ENCODE measurements around the gene NHLH1. TPM values are rescaled to one million over a fixed set of nuclear protein-coding genes. Genes with fewer than 3 reads are reported as not detected.

Gene NHLH1
- total and polyA plus RNA-seq, 2 donors, result 0.05 TPM; not detected in 1

DNA sequence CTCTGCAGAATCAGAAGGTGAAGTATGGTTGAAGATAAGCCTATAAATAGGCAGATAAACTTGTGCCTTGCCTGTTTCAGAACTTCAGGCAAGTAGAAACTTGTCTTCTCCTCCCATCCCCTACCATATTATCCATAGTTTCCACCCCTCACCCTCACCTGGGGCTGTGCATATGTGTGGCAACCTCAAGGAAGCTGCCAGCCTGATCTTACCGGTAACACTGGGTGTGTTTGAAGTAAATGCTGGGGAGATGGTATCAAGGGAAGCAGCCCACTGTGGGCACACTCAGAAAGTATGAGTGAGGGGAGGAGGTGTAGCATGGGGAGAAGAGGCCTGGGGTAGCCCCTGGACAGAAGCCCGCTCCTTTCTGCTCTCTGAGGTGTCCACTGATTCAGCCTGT is 48.0 kb downstream of the NHLH1 start:
- 94% methylated on average over 2 of the region's 2 CpGs for WGBS
- Histone ChIP-seq H3K4me1 (ENCODE audit: insufficient read depth) (no peaks in the 10 kb centered on the region), H3K4me3 (ENCODE audit: low read depth, low read length) (no peak overlapping the region), H3K27ac (ENCODE audit: low read depth) (no peak overlapping the region), H3K36me3 (ENCODE audit: insufficient read depth) (no peaks in the 10 kb centered on the region)
- no peak for DNase-seq (ENCODE audit: extremely low spot score)

DNA sequence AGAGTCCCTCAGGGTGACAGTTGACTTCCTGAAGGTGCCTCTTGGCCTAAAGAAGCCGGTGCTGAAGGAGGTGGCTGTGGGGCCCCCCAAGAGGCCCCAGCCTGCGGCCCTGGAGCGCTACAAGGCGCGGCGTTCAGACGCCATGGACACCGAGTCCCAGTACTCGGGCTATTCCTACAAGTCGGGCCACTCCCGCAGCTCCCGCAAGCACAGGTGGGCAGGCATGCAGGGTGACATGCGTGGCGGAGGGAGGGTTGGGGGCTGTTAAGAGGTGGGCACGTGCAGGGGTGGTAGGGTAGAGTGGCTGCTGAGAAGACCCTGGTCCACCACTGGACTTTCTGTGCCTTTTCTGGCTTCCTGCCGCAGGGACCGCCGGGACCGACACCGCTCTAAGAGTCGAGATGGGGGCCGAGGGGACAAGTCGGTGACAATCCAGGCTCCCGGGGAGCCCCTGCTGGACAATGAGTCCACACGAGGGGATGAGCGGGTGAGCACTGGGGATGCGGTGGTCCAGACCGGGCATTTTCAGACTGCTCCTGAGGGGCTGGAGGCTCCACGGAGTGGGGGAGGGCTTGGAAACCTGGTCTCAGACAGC is 48.9 kb downstream of the NHLH1 start:
- DNase-seq (ENCODE audit: extremely low spot score), result no peak
- Histone ChIP-seq H3K36me3 (ENCODE audit: insufficient read depth) (no peaks in the 10 kb centered on the region), H3K27ac (ENCODE audit: low read depth) (no peak overlapping the region), H3K4me1 (ENCODE audit: insufficient read depth) (no peaks in the 10 kb centered on the region), H3K4me3 (ENCODE audit: low read depth, low read length) (no peak overlapping the region)
- 94% methylated on average over 29 of the region's 29 CpGs for WGBS

DNA sequence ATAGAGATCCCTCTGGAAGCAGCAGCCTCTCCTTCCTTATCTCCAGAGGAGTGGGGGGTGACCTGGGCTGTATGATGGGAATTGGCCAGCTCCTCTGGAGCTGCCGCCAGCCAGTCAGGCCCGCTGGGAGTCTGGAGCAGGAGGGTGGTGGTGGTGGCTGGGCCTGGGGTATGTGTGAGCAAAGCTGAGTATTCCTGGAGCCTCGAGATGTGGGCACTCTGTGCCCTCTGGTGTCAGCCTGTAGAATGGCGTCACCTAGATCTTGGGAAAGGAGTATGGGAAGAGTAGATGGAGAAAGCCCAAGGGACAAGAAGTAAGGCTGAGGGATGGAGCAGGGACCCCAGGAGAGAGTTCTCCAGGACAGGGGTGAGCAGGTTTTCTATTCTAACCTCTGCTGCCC is 49.5 kb downstream of the NHLH1 start:
- no peak for DNase-seq (ENCODE audit: extremely low spot score)
- Histone ChIP-seq H3K4me1 (ENCODE audit: insufficient read depth) (no peaks in the 10 kb centered on the region), H3K4me3 (ENCODE audit: low read depth, low read length) (no peak overlapping the region), H3K36me3 (ENCODE audit: insufficient read depth) (no peaks in the 10 kb centered on the region), H3K27ac (ENCODE audit: low read depth) (no peak overlapping the region)
- 42% methylated on average over 4 of the region's 4 CpGs for WGBS

DNA sequence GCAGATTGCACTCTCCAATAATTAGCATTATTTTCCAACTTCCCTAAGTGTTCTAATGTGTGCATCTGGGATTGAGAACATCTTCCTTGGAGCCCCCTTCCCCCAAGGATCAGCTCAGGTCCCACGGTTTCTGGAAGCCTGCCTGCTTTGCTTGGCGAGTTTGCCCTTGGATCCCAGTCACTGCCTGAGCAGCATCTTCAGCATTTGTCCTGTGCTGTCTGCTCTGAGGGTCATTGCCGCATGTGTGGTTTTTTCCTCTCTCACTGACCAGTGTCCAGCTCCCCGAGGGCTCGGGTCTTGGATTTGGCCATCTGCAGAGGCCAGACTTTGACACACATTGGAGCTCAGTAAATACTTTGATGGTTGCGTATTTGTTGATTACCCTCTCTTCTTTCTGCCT is 51.6 kb downstream of the NHLH1 start:
- no peak for DNase-seq (ENCODE audit: extremely low spot score)
- H3K4me1 ChIP-seq (ENCODE audit: insufficient read depth), result no peaks in the 10 kb centered on the region
- no peak overlapping the region for H3K27ac ChIP-seq (ENCODE audit: low read depth)
- 84% methylated on average over 6 of the region's 6 CpGs for WGBS
- H3K36me3 ChIP-seq (ENCODE audit: insufficient read depth), result no peaks in the 10 kb centered on the region
- H3K4me3 ChIP-seq (ENCODE audit: low read depth, low read length), result no peak overlapping the region

DNA sequence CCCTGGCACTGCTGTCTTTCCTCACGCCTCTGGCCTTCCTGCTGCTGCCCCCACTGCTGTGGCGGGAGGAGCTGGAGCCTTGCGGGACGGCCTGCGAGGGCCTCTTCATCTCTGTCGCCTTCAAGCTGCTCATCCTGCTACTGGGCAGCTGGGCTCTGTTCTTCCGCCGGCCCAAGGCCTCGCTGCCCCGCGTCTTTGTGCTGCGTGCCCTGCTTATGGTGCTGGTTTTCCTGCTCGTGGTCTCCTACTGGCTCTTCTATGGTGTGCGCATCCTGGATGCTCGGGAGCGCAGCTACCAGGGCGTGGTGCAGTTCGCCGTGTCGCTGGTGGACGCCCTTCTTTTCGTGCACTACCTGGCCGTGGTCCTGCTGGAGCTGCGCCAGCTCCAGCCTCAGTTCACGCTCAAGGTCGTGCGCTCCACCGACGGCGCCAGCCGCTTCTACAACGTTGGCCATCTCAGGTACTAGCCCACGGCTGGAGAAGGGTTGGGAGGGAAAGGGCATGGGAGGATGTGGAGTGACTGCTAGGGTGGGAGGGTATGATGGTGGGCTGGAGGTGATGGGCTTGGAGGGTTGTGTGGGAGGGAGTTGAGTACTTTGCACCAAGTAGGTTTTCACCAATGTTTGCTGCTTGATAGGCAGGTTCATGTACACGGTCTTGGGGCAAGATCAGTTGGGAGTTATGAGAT is 52.4 kb downstream of the NHLH1 start:
- no peak overlapping the region for H3K4me3 ChIP-seq (ENCODE audit: low read depth, low read length)
- no peaks in the 10 kb centered on the region for H3K4me1 ChIP-seq (ENCODE audit: insufficient read depth)
- no peak for DNase-seq (ENCODE audit: extremely low spot score)
- WGBS, result 93% methylated on average over 34 of the region's 34 CpGs
- H3K27ac ChIP-seq (ENCODE audit: low read depth), result no peak overlapping the region
- H3K36me3 ChIP-seq (ENCODE audit: insufficient read depth), result no peaks in the 10 kb centered on the region

DNA sequence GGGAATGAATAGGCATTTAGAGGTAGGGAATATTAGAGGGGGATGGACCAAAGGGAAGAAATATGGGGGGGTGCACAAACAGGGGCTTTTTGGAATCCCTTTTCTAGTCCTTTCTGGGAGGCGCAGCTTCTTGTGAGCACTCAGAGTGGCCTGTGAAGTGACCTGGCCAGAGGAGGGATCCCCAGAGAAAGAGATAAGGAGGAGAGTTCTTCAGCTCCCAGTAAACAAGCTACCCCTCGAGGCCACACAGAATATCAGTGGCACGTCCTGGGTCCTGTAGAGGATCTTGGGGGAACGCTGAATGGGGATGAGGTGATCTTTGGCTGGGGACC is 52.9 kb downstream of the NHLH1 start:
- 86% methylated on average over 4 of the region's 4 CpGs for WGBS

DNA sequence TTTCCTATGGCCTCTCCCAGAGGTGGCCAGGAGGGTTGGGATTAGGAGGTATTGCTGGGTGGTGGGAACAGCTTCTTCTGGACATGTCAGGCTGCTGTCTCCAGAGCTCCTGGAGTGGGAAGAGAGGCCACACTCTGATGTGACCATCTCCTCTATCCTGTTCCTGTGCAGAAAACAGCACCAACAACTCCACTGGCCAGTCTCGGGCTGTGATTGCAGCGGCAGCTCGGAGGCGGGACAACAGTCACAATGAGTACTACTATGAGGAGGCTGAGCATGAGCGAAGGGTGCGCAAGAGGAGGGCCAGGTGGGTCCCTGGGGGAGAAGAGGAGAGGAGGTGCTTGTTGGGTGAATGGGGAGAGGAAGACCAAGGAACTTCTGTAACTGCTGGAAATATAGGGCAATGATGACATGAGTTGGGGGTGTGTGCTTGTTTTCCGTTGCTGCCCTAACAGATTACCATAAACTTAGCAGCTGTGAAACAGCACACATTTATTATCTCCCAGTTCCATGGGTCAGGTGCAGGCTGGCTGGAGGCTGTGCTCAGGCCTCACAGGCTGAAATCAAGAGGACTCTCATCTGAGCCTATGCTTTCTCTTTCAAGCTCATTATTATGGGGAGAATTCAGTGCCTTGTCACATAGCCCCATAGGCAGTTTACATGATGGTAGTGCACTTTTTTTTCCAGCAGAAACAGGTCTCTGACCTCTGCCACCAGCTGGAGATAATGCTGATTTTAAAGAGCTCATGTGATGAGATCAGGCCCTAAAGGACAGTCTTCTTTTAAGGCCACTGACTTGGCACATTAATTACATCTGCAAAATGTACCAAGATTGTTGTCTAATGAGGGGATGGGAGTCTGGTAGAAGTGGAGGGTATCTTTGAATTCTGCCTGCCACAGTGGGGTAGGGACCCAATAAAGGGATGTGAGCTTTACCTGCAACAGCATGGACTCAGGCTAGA is 54.3 kb downstream of the NHLH1 start:
- Histone ChIP-seq H3K27ac (ENCODE audit: low read depth) (no peak overlapping the region), H3K36me3 (ENCODE audit: insufficient read depth) (no peaks in the 10 kb centered on the region), H3K4me3 (ENCODE audit: low read depth, low read length) (no peak overlapping the region), H3K4me1 (ENCODE audit: insufficient read depth) (no peaks in the 10 kb centered on the region)
- 92% methylated on average over 7 of the region's 7 CpGs for WGBS
- DNase-seq (ENCODE audit: extremely low spot score), result no peak

More for the DNA sequence above, 52.9 kb downstream of the NHLH1 start:
- Histone ChIP-seq H3K36me3 (ENCODE audit: insufficient read depth) (no peaks in the 10 kb centered on the region), H3K27ac (ENCODE audit: low read depth) (no peak overlapping the region), H3K4me3 (ENCODE audit: low read depth, low read length) (no peak overlapping the region), H3K4me1 (ENCODE audit: insufficient read depth) (no peaks in the 10 kb centered on the region)
- no peak for DNase-seq (ENCODE audit: extremely low spot score)

DNA sequence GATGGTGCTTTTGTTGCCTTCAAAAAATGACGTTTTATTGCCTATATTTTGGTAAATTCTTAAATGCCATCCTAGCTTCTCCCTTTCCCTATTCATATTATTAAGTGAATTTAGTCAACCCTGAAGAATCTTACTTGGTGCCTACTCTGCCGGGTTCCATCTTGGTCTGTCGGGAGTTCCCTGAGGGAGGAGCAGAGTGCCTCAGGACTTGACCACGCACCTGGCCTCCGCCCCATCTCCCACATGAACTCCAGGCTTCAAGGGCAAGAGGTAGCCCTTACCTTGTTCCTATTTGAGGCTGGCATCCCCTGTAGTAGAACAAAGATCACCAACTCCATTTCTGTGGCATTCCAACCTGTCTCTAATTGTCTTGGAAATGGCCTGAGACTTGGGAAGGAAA is 55.0 kb downstream of the NHLH1 start:
- no peaks in the 10 kb centered on the region for H3K36me3 ChIP-seq (ENCODE audit: insufficient read depth)

More for the DNA sequence above, 55.0 kb downstream of the NHLH1 start:
- no peaks in the 10 kb centered on the region for H3K4me1 ChIP-seq (ENCODE audit: insufficient read depth)
- WGBS, result 93% methylated on average over 5 of the region's 5 CpGs
- no peak overlapping the region for H3K4me3 ChIP-seq (ENCODE audit: low read depth, low read length)
- DNase-seq (ENCODE audit: extremely low spot score), result no peak
- no peak overlapping the region for H3K27ac ChIP-seq (ENCODE audit: low read depth)

Small RNA genes within 50 kb of the gene (small RNA-seq; reads per million reads assigned to genes)
- gene RF00019, result not detected
- gene RNU4-42P, result not detected

Other genes starting within 250 kb of the NHLH1 start
- 8.3 TPM for gene ATP1A4, start 215.5 kb upstream of the NHLH1 start, total RNA-seq
- 6.2 TPM for gene ATP1A4, start 215.5 kb upstream of the NHLH1 start, polyA plus RNA-seq
- 10.5 TPM for gene CASQ1, start 176.5 kb upstream of the NHLH1 start, total RNA-seq
- 4.5 TPM for gene CASQ1, start 176.5 kb upstream of the NHLH1 start, polyA plus RNA-seq
- gene PEA15, start 161.7 kb upstream of the NHLH1 start, total RNA-seq, result 51.9 TPM
- 328 TPM for gene PEA15, start 161.7 kb upstream of the NHLH1 start, polyA plus RNA-seq
- gene DCAF8, start 104.5 kb upstream of the NHLH1 start, total RNA-seq, result 92.9 TPM
- 123 TPM for gene DCAF8, start 104.5 kb upstream of the NHLH1 start, polyA plus RNA-seq
- 46.7 TPM for gene PEX19, start 81.9 kb upstream of the NHLH1 start, total RNA-seq
- 55.0 TPM for gene PEX19, start 81.9 kb upstream of the NHLH1 start, polyA plus RNA-seq
- gene COPA, start 23.8 kb upstream of the NHLH1 start, total RNA-seq, result 209 TPM
- gene COPA, start 23.8 kb upstream of the NHLH1 start, polyA plus RNA-seq, result 69.5 TPM
- gene NCSTN, start 23.7 kb upstream of the NHLH1 start, total RNA-seq, result 45.4 TPM
- gene NCSTN, start 23.7 kb upstream of the NHLH1 start, polyA plus RNA-seq, result 57.5 TPM
- gene VANGL2, start 33.5 kb downstream of the NHLH1 start, total RNA-seq, result 4.1 TPM
- 7.6 TPM for gene VANGL2, start 33.5 kb downstream of the NHLH1 start, polyA plus RNA-seq
- gene SLAMF6, start 156.2 kb downstream of the NHLH1 start, total RNA-seq, result 0.53 TPM
- 1.1 TPM for gene SLAMF6, start 156.2 kb downstream of the NHLH1 start, polyA plus RNA-seq
- gene CD84, start 212.4 kb downstream of the NHLH1 start, total RNA-seq, result 5.3 TPM
- gene CD84, start 212.4 kb downstream of the NHLH1 start, polyA plus RNA-seq, result 1.4 TPM